C4-2B (cell line): ENCODE measurements around the gene LDHB.

Experiments
- H3K27ac ChIP-seq: fragments of 450-650 bp; 2 replicates; pipeline ENCODE4 v1.5.1; 2017
- ZFX ChIP-seq: fragments of 450-650 bp; IDR thresholded peaks from 2 replicates; pipeline ENCODE4 v1.6.1; 2017
- TF ChIP-seq, protein P1 (sequence below): fragments of 450-650 bp; conservative IDR thresholded peaks from 2 replicates; pipeline ENCODE4 v1.5.1; 2017; ENCODE audit warnings: mild to moderate bottlenecking

Gene LDHB

DNA sequence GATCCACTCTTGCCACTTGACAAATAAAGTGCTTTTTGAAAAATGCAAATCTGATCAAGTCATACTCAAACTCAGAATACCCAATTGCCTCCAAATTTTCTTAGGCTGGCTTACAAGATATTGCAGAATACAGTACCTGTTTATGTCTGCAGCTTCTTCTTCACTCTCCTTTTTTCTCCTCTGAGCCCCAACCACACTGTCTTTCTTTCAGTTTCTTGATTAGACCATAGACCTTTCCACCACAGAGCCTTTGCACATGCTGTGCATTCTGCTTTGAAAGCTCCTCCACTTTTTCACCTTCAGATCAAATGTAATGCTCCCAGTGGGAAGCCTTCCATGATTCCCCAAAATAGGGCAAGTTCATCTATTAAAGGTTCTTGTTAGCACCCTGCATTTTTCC lies 39.1 kb downstream of the LDHB start:
- TF ChIP-seq, protein P1, sequence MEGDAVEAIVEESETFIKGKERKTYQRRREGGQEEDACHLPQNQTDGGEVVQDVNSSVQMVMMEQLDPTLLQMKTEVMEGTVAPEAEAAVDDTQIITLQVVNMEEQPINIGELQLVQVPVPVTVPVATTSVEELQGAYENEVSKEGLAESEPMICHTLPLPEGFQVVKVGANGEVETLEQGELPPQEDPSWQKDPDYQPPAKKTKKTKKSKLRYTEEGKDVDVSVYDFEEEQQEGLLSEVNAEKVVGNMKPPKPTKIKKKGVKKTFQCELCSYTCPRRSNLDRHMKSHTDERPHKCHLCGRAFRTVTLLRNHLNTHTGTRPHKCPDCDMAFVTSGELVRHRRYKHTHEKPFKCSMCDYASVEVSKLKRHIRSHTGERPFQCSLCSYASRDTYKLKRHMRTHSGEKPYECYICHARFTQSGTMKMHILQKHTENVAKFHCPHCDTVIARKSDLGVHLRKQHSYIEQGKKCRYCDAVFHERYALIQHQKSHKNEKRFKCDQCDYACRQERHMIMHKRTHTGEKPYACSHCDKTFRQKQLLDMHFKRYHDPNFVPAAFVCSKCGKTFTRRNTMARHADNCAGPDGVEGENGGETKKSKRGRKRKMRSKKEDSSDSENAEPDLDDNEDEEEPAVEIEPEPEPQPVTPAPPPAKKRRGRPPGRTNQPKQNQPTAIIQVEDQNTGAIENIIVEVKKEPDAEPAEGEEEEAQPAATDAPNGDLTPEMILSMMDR, result no peak
- TF ChIP-seq ZFX, result no peak
- no peak overlapping the region for H3K27ac ChIP-seq

GRCh38 chr12:21617030-21617429 lies 40.6 kb downstream of the LDHB start:
- TF ChIP-seq, protein P1, result no peak
- no peak for TF ChIP-seq ZFX
- no peak overlapping the region for H3K27ac ChIP-seq

- no peak overlapping the region for H3K27ac ChIP-seq
- TF ChIP-seq ZFX, result no peak
- TF ChIP-seq, protein P1, result no peak
Observed at GRCh38 chr12:21615431-21615830, 42.2 kb downstream of the LDHB start.

DNA sequence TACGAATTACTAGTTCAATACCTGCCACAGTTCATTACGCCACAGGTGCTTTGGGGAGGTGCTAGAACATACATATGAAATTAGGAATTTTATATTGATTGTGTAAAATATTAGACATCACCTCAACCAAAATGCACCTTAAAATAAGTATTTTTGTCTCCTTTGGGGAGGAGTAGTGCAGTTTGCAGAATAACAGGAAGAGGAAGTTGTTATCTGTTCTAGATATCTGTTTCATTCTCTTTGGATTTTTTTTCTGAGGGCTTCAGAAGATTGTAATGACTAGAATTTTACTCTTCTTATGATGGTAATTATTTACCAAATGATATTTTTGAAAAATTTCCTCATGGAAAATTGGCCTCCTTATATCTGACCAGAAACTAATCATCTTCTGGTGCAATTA lies 43.1 kb downstream of the LDHB start:
- H3K27ac ChIP-seq, result no peak overlapping the region
- TF ChIP-seq, protein P1, result no peak
- no peak for TF ChIP-seq ZFX

- no peak overlapping the region for H3K27ac ChIP-seq
- no peak for TF ChIP-seq ZFX
- TF ChIP-seq, protein P1, result peak; percentile 67
Observed at GRCh38 chr12:21613931-21614330, 43.7 kb downstream of the LDHB start.

- TF ChIP-seq ZFX, result no peak
- TF ChIP-seq, protein P1, result no peak
- H3K27ac ChIP-seq, result no peak overlapping the region
Observed at GRCh38 chr12:21608196-21608595, 49.4 kb downstream of the LDHB start.

- H3K27ac ChIP-seq, result no peak overlapping the region
- no peak for TF ChIP-seq ZFX
- TF ChIP-seq, protein P1, result peak; percentile 47
Observed at GRCh38 chr12:21607701-21608100, 49.9 kb downstream of the LDHB start.
